IMR-90 (cell line): ENCODE results near the gene SEZ6L. TPM values are rescaled to one million over a fixed set of nuclear protein-coding genes. Genes with fewer than 3 reads are reported as not detected.

Experiments used
- ATAC-seq: fragments of 200-7000 bp; cut with Tn5 transposase; 2 replicates; pipeline ENCODE4 v1.9.1; 2020; ENCODE audit warnings: low read depth, mild to moderate bottlenecking, moderate library complexity
- BruUV-seq: library from RNA; stranded (reverse); fragments of 400-500 nt; replicated peaks from 2 replicates; lab custom pipeline; 2021; lab: Mats Ljungman, UMichigan
- CTCF ChIA-PET: fragments of 300-600 bp; formaldehyde crosslinking; extraction: SDS; loops from one replicate; lab custom pipeline; 2021; ENCODE audit warnings: antibody characterized with exemption; lab: Yijun Ruan, JAX
- POLR2A ChIA-PET: fragments of 300-600 bp; sonication (Branson Sonifier 250); formaldehyde crosslinking; loops from one replicate; lab custom pipeline; 2022; ENCODE audit warnings: antibody characterized with exemption; ENCODE audit not compliant: unreplicated experiment; lab: Charles Lee
- DNase-seq: peaks from one replicate; pipeline ENCODE4 v3.0.0; 2013
- H2AFZ ChIP-seq: replicated peaks from 2 replicates; pipeline ENCODE3; 2013; ENCODE audit warnings: low read length, mild to moderate bottlenecking; ENCODE audit not compliant: poor library complexity
- H2AK5ac ChIP-seq: 2 replicates; pipeline ENCODE4 v1.6.1; 2013; ENCODE audit warnings: low read depth, low read length, inconsistent platforms
- H2AK9ac ChIP-seq: replicated peaks from 2 replicates; pipeline ENCODE3; 2013; ENCODE audit warnings: mild to moderate bottlenecking, low read depth, low read length, moderate library complexity; ENCODE audit not compliant: poor library complexity
- H2BK120ac ChIP-seq: 2 replicates; pipeline ENCODE4 v1.6.1; 2013; ENCODE audit warnings: low read depth, low read length, inconsistent platforms
- H2BK15ac ChIP-seq: 3 replicates; pipeline ENCODE4 v1.6.1; 2013; ENCODE audit warnings: low read depth, low read length, inconsistent platforms
- H2BK20ac ChIP-seq: 2 replicates; pipeline ENCODE4 v1.6.1; 2013; ENCODE audit warnings: low read depth, mild to moderate bottlenecking, inconsistent platforms, low read length, moderate library complexity
- H2BK5ac ChIP-seq: 2 replicates; pipeline ENCODE4 v1.6.1; 2013; ENCODE audit warnings: mild to moderate bottlenecking, low read depth, low read length, inconsistent platforms; ENCODE audit not compliant: poor library complexity, severe bottlenecking
- H3K14ac ChIP-seq: replicated peaks from 2 replicates; pipeline ENCODE4 v1.6.1; 2013; ENCODE audit warnings: low read depth, low read length, inconsistent platforms
- H3K18ac ChIP-seq: 2 replicates; pipeline ENCODE4 v1.6.1; 2013; ENCODE audit warnings: low read depth, low read length, control low read depth
- H3K23ac ChIP-seq: 2 replicates; pipeline ENCODE4 v1.6.1; 2013; ENCODE audit warnings: low read depth, low read length, inconsistent platforms
- H3K27ac ChIP-seq: 2 replicates; pipeline ENCODE4 v1.5.1; 2013; ENCODE audit warnings: mild to moderate bottlenecking, control low read depth, low read length; ENCODE audit not compliant: insufficient read depth
- H3K27me3 ChIP-seq: 2 replicates; pipeline ENCODE4 v1.6.1; 2013; ENCODE audit warnings: low read length; ENCODE audit not compliant: control insufficient read depth, insufficient read depth
- H3K36me3 ChIP-seq: 2 replicates; pipeline ENCODE4 v1.6.1; 2013; ENCODE audit warnings: low read length, mixed read lengths; ENCODE audit not compliant: control insufficient read depth, insufficient read depth
- H3K4ac ChIP-seq: 2 replicates; pipeline ENCODE4 v1.6.1; 2013; ENCODE audit warnings: low read depth, low read length, inconsistent platforms
- H3K4me1 ChIP-seq: 2 replicates; pipeline ENCODE4 v1.6.1; 2013; ENCODE audit warnings: low read length, mixed read lengths; ENCODE audit not compliant: control insufficient read depth, insufficient read depth
- H3K4me2 ChIP-seq: 2 replicates; pipeline ENCODE4 v1.6.1; 2013; ENCODE audit warnings: low read depth, mild to moderate bottlenecking, control low read depth, low read length, moderate library complexity
- H3K4me3 ChIP-seq: 2 replicates; pipeline ENCODE4 v1.5.1; 2013; ENCODE audit warnings: low read depth, mild to moderate bottlenecking, control low read depth, low read length, moderate library complexity; ENCODE audit not compliant: insufficient read depth
- H3K56ac ChIP-seq: 2 replicates; pipeline ENCODE4 v1.6.1; 2013; ENCODE audit warnings: low read length, inconsistent platforms; ENCODE audit not compliant: insufficient read depth; ENCODE audit errors: extremely low read depth
- H3K79me1 ChIP-seq, 2 experiments: 2 replicates each; pipeline ENCODE4 v1.6.1; 2013; ENCODE audit warnings: low read length in 2 of 2, inconsistent platforms in 1 of 2, low read depth in 1 of 2
- H3K9ac ChIP-seq: 2 replicates; pipeline ENCODE4 v1.6.1; 2013; ENCODE audit warnings: low read depth, low read length, control low read depth
- H3K9me1 ChIP-seq: 2 replicates; pipeline ENCODE4 v1.6.1; 2013; ENCODE audit warnings: low read length, inconsistent platforms; ENCODE audit not compliant: insufficient read depth
- H3K9me3 ChIP-seq: 2 replicates; pipeline ENCODE4 v1.6.1; 2013; ENCODE audit warnings: low read length; ENCODE audit not compliant: control insufficient read depth, insufficient read depth
- H4K20me1 ChIP-seq: 2 replicates; pipeline ENCODE4 v1.6.1; 2013; ENCODE audit warnings: low read length, inconsistent platforms; ENCODE audit not compliant: insufficient read depth
- H4K5ac ChIP-seq: 2 replicates; pipeline ENCODE4 v1.6.1; 2013; ENCODE audit warnings: mild to moderate bottlenecking, low read depth, low read length, control low read depth
- H4K8ac ChIP-seq, 2 experiments: 2 replicates each; pipeline ENCODE4 v1.6.1; 2013; ENCODE audit warnings: low read depth in 2 of 2, low read length in 2 of 2, control low read depth in 1 of 2, inconsistent platforms in 1 of 2
- H4K91ac ChIP-seq: 2 replicates; pipeline ENCODE4 v1.6.1; 2013; ENCODE audit warnings: low read depth, low read length, inconsistent platforms; ENCODE audit not compliant: insufficient read depth
- BHLHE40 ChIP-seq: fragments of 150-350 bp; IDR thresholded peaks from 2 replicates; pipeline ENCODE4 v1.6.1; 2016; ENCODE audit warnings: mild to moderate bottlenecking, low read depth, low read length
- CEBPB ChIP-seq: IDR thresholded peaks from 2 replicates; pipeline ENCODE4 v1.6.1; 2012; ENCODE audit warnings: low read depth, low read length, improper control_type of control experiment
- CHD1 ChIP-seq: IDR thresholded peaks from 2 replicates; pipeline ENCODE4 v1.6.1; 2012; ENCODE audit warnings: low read depth, low read length, improper control_type of control experiment
- MAFK ChIP-seq: IDR thresholded peaks from 2 replicates; pipeline ENCODE4 v1.6.1; 2012; ENCODE audit warnings: low read depth, low read length, improper control_type of control experiment
- MAZ ChIP-seq: IDR thresholded peaks from 2 replicates; pipeline ENCODE4 v1.6.1; 2012; ENCODE audit warnings: low read depth, mild to moderate bottlenecking, low read length, improper control_type of control experiment, moderate library complexity, borderline replicate concordance
- MXI1 ChIP-seq: IDR thresholded peaks from 2 replicates; pipeline ENCODE4 v1.6.1; 2012; ENCODE audit warnings: low read depth, mild to moderate bottlenecking, low read length, moderate library complexity, borderline replicate concordance
- POLR2A ChIP-seq: IDR thresholded peaks from 2 replicates; pipeline ENCODE4 v1.6.1; 2012; ENCODE audit warnings: mild to moderate bottlenecking, low read depth, low read length
- RAD21 ChIP-seq: IDR thresholded peaks from 2 replicates; pipeline ENCODE4 v1.6.1; 2012; ENCODE audit warnings: low read length, improper control_type of control experiment
- RCOR1 ChIP-seq: IDR thresholded peaks from 2 replicates; pipeline ENCODE4 v1.6.1; 2012; ENCODE audit warnings: mild to moderate bottlenecking, low read length, improper control_type of control experiment; ENCODE audit not compliant: insufficient replicate concordance
- RFX5 ChIP-seq: IDR thresholded peaks from 2 replicates; pipeline ENCODE4 v1.8.0; 2012; ENCODE audit warnings: low read depth, mild to moderate bottlenecking, low read length, moderate library complexity
- SMC3 ChIP-seq: fragments of 150-350 bp; IDR thresholded peaks from 2 replicates; pipeline ENCODE4 v1.6.1; 2016; ENCODE audit warnings: low read depth, mild to moderate bottlenecking, antibody characterized with exemption, low read length, moderate library complexity
- USF2 ChIP-seq: fragments of 150-350 bp; IDR thresholded peaks from 2 replicates; pipeline ENCODE4 v1.6.1; 2017; ENCODE audit warnings: mild to moderate bottlenecking, antibody characterized with exemption, low read length, low read depth
- WGBS, 2 experiments: methylation state at CpG; one replicate each; pipeline versions ENCODE4 v1.1.5 to v1.1.7; 2013; ENCODE audit warnings: missing lambda C conversion rate in 2 of 2; ENCODE audit not compliant: insufficient read length in 1 of 2; ENCODE audit errors: extremely low coverage in 2 of 2; 5-methylcytosine and 5-hydroxymethylcytosine counted together
- dilution Hi-C: fragments of 300-500 bp; cut with HindIII; formaldehyde crosslinking; loops from one replicate; pipeline ENCODE4 v1.14.3; 2018; ENCODE audit warnings: low sequenced_read_pairs; ENCODE audit not compliant: unreplicated experiment
- in situ Hi-C: fragments of 300-500 bp; cut with MboI; formaldehyde crosslinking; loops from 3 replicates; pipeline ENCODE4 v1.14.3; 2019; ENCODE audit warnings: low sequenced_read_pairs, inconsistent platforms, mixed read lengths
- intact Hi-C: fragments of 100-400 bp; cut with micrococcal nuclease; formaldehyde crosslinking; loops from 2 replicates; pipeline ENCODE4 v1.10.0; 2022
- polyA plus RNA-seq, 3 experiments: library from polyadenylated mRNA; depleted of rRNA; stranded (reverse); fragments of >200 nt; gene quantifications; 2 replicates each; pipeline ENCODE4 v1.2.3, GENCODE V29; 2012; ENCODE audit warnings: low replicate concordance in 1 of 3
- total RNA-seq: library from RNA; depleted of rRNA; stranded (reverse); fragments of >200 nt; gene quantifications from 2 replicates; pipeline ENCODE4 v1.2.3, GENCODE V29; 2012
- TF ChIP-seq, protein P1 (sequence below): fragments of 150-350 bp; IDR thresholded peaks from 2 replicates; pipeline ENCODE4 v1.6.1; 2016; ENCODE audit warnings: low read depth, mild to moderate bottlenecking, low read length, moderate library complexity, borderline replicate concordance
- TF ChIP-seq, protein P2 (sequence below): conservative IDR thresholded peaks from 2 replicates; pipeline ENCODE4 v1.5.1; 2012; ENCODE audit warnings: mild to moderate bottlenecking, low read depth, low read length, improper control_type of control experiment

Gene SEZ6L
- total and polyA plus RNA-seq, 2 of the 4 experiments (the other 2 are of a cell fraction) = not detected

DNA sequence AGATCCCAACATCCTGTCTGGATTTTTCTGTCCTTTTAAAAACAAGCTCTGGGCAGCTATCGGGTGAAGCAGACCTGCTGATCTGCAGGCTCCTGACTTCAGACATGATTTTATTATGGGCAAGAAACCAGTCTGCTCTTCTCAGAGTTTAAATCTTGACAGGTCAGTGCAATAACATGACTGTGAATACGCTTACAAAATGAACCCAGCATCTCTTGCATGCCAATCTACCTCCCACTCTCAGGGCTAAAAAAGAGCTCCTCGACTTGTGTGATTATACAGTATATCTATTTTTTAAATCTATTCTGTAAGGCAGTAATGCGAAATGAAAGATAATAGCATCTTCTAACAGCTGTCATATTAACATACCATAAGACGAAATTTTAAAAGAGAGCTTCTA is 241.1 kb downstream of the SEZ6L start:
- Histone ChIP-seq H4K8ac (no peak overlapping the region), H2BK15ac (no peak overlapping the region), H3K4me3 (no peak overlapping the region), H2AK9ac (no peak overlapping the region), H3K9me1 (no peaks in the 10 kb centered on the region), H2BK5ac (no peak overlapping the region), H3K4me2 (no peak overlapping the region), H3K18ac (no peak overlapping the region), H3K9ac (no peak overlapping the region), H2AFZ (no peak overlapping the region), H3K23ac (no peak overlapping the region), H2BK120ac (no peak overlapping the region), H3K27me3 (peaks cover 30% of the 10 kb centered on the region), H3K4me1 (no peaks in the 10 kb centered on the region), H2AK5ac (no peak overlapping the region), H4K91ac (no peak overlapping the region), H3K4ac (no peak overlapping the region), H4K20me1 (no peaks in the 10 kb centered on the region), H3K27ac (no peak overlapping the region), H3K79me1 (no peaks in the 10 kb centered on the region), H2BK20ac (no peak overlapping the region), H3K9me3 (no peaks in the 10 kb centered on the region), H3K14ac (no peak overlapping the region), H3K56ac (no peak overlapping the region), H4K5ac (no peak overlapping the region), H3K36me3 (no peaks in the 10 kb centered on the region)
- WGBS, 2 experiments = 43% methylated on average over 1 of the region's 5 CpGs; no CpG with 5 or more reads in 1 of the 2 experiments
- intact Hi-C loops = no loop called here
- ChIA-PET POLR2A (no interaction called here), CTCF (interaction anchor here (0.6 kb wide), 1 partner anchor 46 kb away, joined by 5 read pairs; no protein-coding TSS in a partner anchor)
- BruUV-seq = no TSS peak
- ATAC-seq (no peak), DNase-seq (no peak)
- dilution Hi-C loops = no loop called here
- TF ChIP-seq, protein P1, sequence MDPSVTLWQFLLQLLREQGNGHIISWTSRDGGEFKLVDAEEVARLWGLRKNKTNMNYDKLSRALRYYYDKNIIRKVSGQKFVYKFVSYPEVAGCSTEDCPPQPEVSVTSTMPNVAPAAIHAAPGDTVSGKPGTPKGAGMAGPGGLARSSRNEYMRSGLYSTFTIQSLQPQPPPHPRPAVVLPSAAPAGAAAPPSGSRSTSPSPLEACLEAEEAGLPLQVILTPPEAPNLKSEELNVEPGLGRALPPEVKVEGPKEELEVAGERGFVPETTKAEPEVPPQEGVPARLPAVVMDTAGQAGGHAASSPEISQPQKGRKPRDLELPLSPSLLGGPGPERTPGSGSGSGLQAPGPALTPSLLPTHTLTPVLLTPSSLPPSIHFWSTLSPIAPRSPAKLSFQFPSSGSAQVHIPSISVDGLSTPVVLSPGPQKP = no peak
- TF ChIP-seq RFX5 (no peak), POLR2A (no peak), MAFK (no peak), RAD21 (no peak), MAZ (no peak), USF2 (no peak), BHLHE40 (no peak), CEBPB (no peak), MXI1 (no peak), RCOR1 (no peak), CHD1 (no peak), SMC3 (no peak)
- TF ChIP-seq, protein P2, sequence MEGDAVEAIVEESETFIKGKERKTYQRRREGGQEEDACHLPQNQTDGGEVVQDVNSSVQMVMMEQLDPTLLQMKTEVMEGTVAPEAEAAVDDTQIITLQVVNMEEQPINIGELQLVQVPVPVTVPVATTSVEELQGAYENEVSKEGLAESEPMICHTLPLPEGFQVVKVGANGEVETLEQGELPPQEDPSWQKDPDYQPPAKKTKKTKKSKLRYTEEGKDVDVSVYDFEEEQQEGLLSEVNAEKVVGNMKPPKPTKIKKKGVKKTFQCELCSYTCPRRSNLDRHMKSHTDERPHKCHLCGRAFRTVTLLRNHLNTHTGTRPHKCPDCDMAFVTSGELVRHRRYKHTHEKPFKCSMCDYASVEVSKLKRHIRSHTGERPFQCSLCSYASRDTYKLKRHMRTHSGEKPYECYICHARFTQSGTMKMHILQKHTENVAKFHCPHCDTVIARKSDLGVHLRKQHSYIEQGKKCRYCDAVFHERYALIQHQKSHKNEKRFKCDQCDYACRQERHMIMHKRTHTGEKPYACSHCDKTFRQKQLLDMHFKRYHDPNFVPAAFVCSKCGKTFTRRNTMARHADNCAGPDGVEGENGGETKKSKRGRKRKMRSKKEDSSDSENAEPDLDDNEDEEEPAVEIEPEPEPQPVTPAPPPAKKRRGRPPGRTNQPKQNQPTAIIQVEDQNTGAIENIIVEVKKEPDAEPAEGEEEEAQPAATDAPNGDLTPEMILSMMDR = no peak
- in situ Hi-C loops = no loop called here
